Gastrocnemius medialis (tissue), 4 donors: ENCODE measurements around the gene RADX.

Experiments
- CTCF ChIP-seq, 5 experiments: fragments of 450-650 bp in 3 of 5; fragments of 200-600 bp in 2 of 5; sonication (generic) in 2 of 5; IDR thresholded peaks in 4 of 5; conservative IDR thresholded peaks in 1 of 5; 1 replicate in 4 of 5; 2 replicates in 1 of 5; pipeline ENCODE4 v1.5.1; 2016 to 2019; ENCODE audit warnings: antibody characterized with exemption in 5 of 5, mild to moderate bottlenecking in 3 of 5, moderate library complexity in 3 of 5
- POLR2A ChIP-seq, 2 donors: fragments of 450-650 bp; IDR thresholded peaks; one replicate each; pipeline ENCODE4 v1.6.1; 2017; ENCODE audit warnings: antibody characterized with exemption in 2 of 2, mild to moderate bottlenecking in 2 of 2, moderate library complexity in 2 of 2

- TF ChIP-seq CTCF (IDR thresholded peaks at IDR 0.05 in 4 of 5, conservative IDR thresholded peaks at IDR 0.05 in 1 of 5) (no peak), POLR2A (IDR thresholded peaks at IDR 0.05) (no peak)
Observed at GRCh38 chrX:106718709-106719108, 106.9 kb downstream of the RADX start.
